Right lobe of liver (tissue), 6 donors: ENCODE results near the gene PIGB. TPM values are rescaled to one million over a fixed set of nuclear protein-coding genes. Genes with fewer than 3 reads are reported as not detected.

Source experiments
- ATAC-seq, 4 donors: fragments of 200-7000 bp; cut with Tn5 transposase; one replicate each; pipeline ENCODE4 v1.9.1; 2020; ENCODE audit warnings: mild to moderate bottlenecking in 4 of 4, moderate library complexity in 4 of 4
- DNase-seq, 3 donors: peaks; one replicate each; pipeline ENCODE4 v3.0.0-alpha.2; 2020
- H3K27ac ChIP-seq, 3 donors: fragments of 200-600 bp; one replicate each; pipeline ENCODE4 v1.8.0; 2022
- H3K27me3 ChIP-seq, 2 donors: fragments of 200-600 bp; one replicate each; pipeline ENCODE4 v1.8.0; 2022
- H3K36me3 ChIP-seq, 4 donors: fragments of 200-600 bp; sonication (generic) in 1 of 4; one replicate each; pipeline versions ENCODE4 v1.5.1 to v1.8.0; 2017 to 2022; ENCODE audit warnings: control low read depth in 1 of 4
- H3K4me1 ChIP-seq, 4 donors: fragments of 200-600 bp; sonication (generic) in 1 of 4; one replicate each; pipeline versions ENCODE4 v1.5.1 to v1.8.0; 2017 to 2022; ENCODE audit warnings: control low read depth in 1 of 4
- H3K4me3 ChIP-seq, 3 donors: fragments of 200-600 bp; one replicate each; pipeline ENCODE4 v1.8.0; 2022
- H3K9me3 ChIP-seq, 4 donors: fragments of 200-600 bp; sonication (generic) in 1 of 4; one replicate each; pipeline versions ENCODE4 v1.5.1 to v1.8.0; 2017 to 2022; ENCODE audit warnings: control low read depth in 1 of 4
- POLR2A ChIP-seq: fragments of 450-650 bp; IDR thresholded peaks from one replicate; pipeline ENCODE4 v1.6.1; 2017; ENCODE audit warnings: antibody characterized with exemption, mild to moderate bottlenecking
- WGBS: methylation state at CpG from one replicate; pipeline ENCODE4 v1.1.6; 2018; ENCODE audit warnings: low coverage, low lambda C conversion rate; ENCODE audit not compliant: insufficient coverage; ENCODE audit errors: missing lambda C conversion rate; 5-methylcytosine and 5-hydroxymethylcytosine counted together
- intact Hi-C, 2 donors: fragments of 100-400 bp; cut with DNase I; formaldehyde crosslinking; loops; one replicate each; pipeline versions ENCODE4 v1.11.2 to v1.14.1; 2022
- long read RNA-seq: library from polyadenylated mRNA; unstranded; transcript quantifications from one replicate; pipeline ENCODE4 v2.0.0, GENCODE V29; 2019
- total RNA-seq, 6 experiments: library from RNA; depleted of rRNA in 2 of 6; stranded (reverse); fragments of >200 nt in 2 of 6; fragmentation: NEBNext Ultra II Directional in 3 of 6; extraction: Animal tissue kit (Norgen Biotek cat#: 25700) in 3 of 6; gene quantifications; one replicate each; pipeline versions ENCODE4 v1.1.0 to v1.2.4, GENCODE V29; 2016 to 2023
- TF ChIP-seq, protein P1 (sequence below), 4 donors: fragments of 200-600 bp in 3 of 4; fragments of 450-650 bp in 1 of 4; IDR thresholded peaks; one replicate each; pipeline versions ENCODE4 v1.5.1 to v1.8.0; 2016 to 2022; ENCODE audit warnings: antibody characterized with exemption in 4 of 4, mild to moderate bottlenecking in 2 of 4
- donor health status: DM: no; HTN: yes; CAD: no.
- donor health status: DM: no; HTN: no; CAD: no.
- donor health status: DM: no; HTN: no; CAD: no.
- donor health status: DM: no; HTN: yes; CAD: no.
- donor health status: DM: no; HTN: yes; CAD: no.

The PIGB gene
- 10 to 100 TPM in 1 of 6 experiments, 1 to 10 TPM in 5; 5.1 to 10.0 (median 6.5) TPM for total RNA-seq
- long read RNA-seq, partial matches to known transcripts: 0 of 1 reads
- long read RNA-seq, other reads (novel, unspliced or antisense): 0 of 1 reads

DNA sequence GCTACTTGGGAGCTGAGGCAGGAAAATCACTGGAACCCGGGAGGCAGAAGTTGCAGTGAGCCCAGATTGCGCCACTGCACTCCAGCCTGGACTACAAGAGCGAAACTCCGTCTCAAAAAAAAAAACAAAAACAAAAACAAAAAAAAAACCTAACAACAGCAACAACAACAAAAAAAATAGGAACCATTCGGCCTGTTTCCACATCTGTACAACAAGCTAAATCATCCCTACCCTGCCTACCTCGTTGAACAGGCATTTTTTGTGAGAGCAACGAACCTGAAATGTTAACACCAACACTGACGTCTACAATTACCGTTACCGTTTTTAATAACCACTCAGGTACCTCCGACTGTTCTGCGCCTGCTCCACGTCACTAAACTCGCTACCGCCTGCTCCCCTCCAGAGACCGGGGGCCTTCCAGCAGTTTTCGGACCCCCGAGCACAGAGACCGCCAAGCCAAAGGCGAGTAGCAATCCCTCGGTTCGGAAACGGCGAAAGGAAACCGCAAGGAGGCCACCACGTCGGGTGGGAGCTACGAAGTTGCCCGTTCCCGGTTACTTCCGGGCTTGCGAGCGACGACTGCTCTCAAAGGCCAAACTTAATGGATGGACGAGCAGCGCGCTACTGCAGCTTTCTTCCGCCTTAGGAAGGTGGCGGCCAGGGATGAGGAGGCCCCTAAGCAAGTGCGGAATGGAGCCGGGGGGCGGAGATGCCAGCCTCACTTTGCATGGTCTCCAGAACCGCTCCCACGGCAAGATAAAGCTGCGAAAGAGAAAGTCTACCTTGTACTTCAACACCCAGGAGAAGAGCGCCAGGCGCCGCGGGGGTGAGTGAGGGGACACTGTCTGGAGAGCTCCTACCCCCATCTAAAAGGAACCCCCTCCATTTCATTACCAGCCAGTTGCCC is at the start of gene PIGB, which contains the start of gene PIGBOS1:
TSS of gene PIGB (plus strand) at position 635 of the 907 bp plus-strand sequence. CDS start at position 664, 29 bp downstream.
TSS of gene PIGBOS1 (minus strand) at position 536 of the 907 bp plus-strand sequence. CDS start 1,331 bp downstream, outside the sequence.
- no peaks in the 10 kb centered on the region for H3K27me3 ChIP-seq
- TF ChIP-seq, protein P1, sequence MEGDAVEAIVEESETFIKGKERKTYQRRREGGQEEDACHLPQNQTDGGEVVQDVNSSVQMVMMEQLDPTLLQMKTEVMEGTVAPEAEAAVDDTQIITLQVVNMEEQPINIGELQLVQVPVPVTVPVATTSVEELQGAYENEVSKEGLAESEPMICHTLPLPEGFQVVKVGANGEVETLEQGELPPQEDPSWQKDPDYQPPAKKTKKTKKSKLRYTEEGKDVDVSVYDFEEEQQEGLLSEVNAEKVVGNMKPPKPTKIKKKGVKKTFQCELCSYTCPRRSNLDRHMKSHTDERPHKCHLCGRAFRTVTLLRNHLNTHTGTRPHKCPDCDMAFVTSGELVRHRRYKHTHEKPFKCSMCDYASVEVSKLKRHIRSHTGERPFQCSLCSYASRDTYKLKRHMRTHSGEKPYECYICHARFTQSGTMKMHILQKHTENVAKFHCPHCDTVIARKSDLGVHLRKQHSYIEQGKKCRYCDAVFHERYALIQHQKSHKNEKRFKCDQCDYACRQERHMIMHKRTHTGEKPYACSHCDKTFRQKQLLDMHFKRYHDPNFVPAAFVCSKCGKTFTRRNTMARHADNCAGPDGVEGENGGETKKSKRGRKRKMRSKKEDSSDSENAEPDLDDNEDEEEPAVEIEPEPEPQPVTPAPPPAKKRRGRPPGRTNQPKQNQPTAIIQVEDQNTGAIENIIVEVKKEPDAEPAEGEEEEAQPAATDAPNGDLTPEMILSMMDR (IDR thresholded peaks at IDR 0.05): no peak
- TF ChIP-seq POLR2A: peak; percentile 73
- DNase-seq (peak; percentile 86 to 91 (median 89)), ATAC-seq (peak; percentile 97 to 98 (median 98))
- peak within 1 kb of the TSS; percentile 63 to 78 (median 77) for H3K4me3 ChIP-seq
- WGBS: under 1% methylated on average over 17 of the region's 49 CpGs
- H3K9me3 ChIP-seq: no peaks in the 10 kb centered on the region
- peaks cover 0 to 13% (median 0%) of the 10 kb centered on the region in 4 donors for H3K4me1 ChIP-seq
- H3K27ac ChIP-seq: peak within 1 kb of the TSS; percentile 93 to 95 (median 94)
- H3K36me3 ChIP-seq: peaks cover 0 to under 1% (median 0%) of the 10 kb centered on the region in 4 donors
- intact Hi-C loops: no loop called here

DNA sequence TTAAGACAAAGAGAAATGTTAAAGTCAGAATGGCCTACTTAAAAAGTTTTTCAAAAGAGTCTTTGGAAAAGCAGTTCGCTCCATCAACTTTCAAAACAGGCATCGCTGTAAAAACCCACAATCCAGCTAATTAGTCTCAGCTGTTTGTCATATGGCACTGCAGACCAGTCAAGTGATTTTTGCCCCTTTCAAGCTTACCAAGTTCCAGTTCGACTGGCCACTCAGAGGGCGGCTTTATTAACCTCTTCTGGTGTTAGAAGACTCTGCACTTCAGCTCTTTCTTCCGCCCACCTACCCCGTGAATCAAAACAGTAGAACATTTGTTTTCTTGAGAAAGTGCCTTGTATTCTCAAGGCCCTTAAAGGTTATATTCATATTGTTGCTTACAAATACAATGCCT is 48.7 kb upstream of the PIGB start:
- no peaks in the 10 kb centered on the region for H3K9me3 ChIP-seq
- no peaks in the 10 kb centered on the region for H3K27me3 ChIP-seq
- no peak overlapping the region for H3K4me3 ChIP-seq
- H3K36me3 ChIP-seq: no peaks in the 10 kb centered on the region
- no peaks in the 10 kb centered on the region for H3K4me1 ChIP-seq
- no peak overlapping the region for H3K27ac ChIP-seq
- WGBS: 79% methylated on average over 6 of the region's 6 CpGs
- TF ChIP-seq, protein P1 (IDR thresholded peaks at IDR 0.05): no peak
- TF ChIP-seq POLR2A: no peak
- intact Hi-C loops: no loop called here
- no peak for ATAC-seq
- no peak for DNase-seq

DNA sequence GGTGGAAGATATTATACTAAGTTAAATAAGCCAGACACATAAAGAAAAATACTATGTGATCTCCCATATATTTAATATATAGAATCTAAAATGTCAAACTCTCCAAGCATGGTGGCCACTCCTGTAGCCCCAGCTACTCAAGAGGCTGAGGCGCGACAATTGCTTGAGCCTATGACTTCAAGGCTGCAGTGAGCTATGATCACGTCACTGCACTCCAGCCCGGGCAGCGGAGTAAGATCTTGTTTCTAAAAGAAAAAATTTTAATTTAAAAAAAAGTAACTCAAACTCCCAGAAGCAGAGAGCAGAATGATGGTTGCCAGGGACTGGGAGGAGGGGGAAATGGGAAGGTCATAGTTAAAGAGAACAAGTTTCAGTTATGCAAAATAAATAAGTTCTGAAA is 42.7 kb upstream of the PIGB start:
- no peak for DNase-seq
- H3K4me3 ChIP-seq: no peak overlapping the region
- ATAC-seq: no peak
- H3K4me1 ChIP-seq: no peaks in the 10 kb centered on the region
- no peaks in the 10 kb centered on the region for H3K27me3 ChIP-seq
- intact Hi-C loops: no loop called here
- no peak overlapping the region for H3K27ac ChIP-seq
- H3K9me3 ChIP-seq: no peaks in the 10 kb centered on the region
- TF ChIP-seq, protein P1 (IDR thresholded peaks at IDR 0.05): no peak
- TF ChIP-seq POLR2A: no peak
- H3K36me3 ChIP-seq: no peaks in the 10 kb centered on the region
- 88% methylated on average over 5 of the region's 5 CpGs for WGBS

GRCh38 chr15:55277116-55277564 is 41.9 kb upstream of the PIGB start:
- no peak for TF ChIP-seq POLR2A
- TF ChIP-seq, protein P1 (IDR thresholded peaks at IDR 0.05): no peak
- Histone ChIP-seq H3K4me3 (no peak overlapping the region), H3K9me3 (no peaks in the 10 kb centered on the region), H3K4me1 (peaks cover 0 to 2% (median 0%) of the 10 kb centered on the region in 4 donors), H3K36me3 (no peaks in the 10 kb centered on the region), H3K27me3 (no peaks in the 10 kb centered on the region), H3K27ac (no peak overlapping the region)
- WGBS: 53% methylated on average over 5 of the region's 7 CpGs
- peak in 2 of 4 donors; percentile 22 to 37 for ATAC-seq
- DNase-seq: no peak
- intact Hi-C loops: no loop called here
